GM18858 (cell line): Measurements from ENCODE around the gene SARS1.
A peak's percentile ranks its signal among the peaks of the same experiment; 100 is the strongest.

Source experiments
- ATAC-seq: cut with Tn5 transposase; IDR thresholded peaks from one replicate; pipeline ENCODE4 v1.9.1; 2021; ENCODE audit not compliant: unreplicated experiment

Gene SARS1

DNA sequence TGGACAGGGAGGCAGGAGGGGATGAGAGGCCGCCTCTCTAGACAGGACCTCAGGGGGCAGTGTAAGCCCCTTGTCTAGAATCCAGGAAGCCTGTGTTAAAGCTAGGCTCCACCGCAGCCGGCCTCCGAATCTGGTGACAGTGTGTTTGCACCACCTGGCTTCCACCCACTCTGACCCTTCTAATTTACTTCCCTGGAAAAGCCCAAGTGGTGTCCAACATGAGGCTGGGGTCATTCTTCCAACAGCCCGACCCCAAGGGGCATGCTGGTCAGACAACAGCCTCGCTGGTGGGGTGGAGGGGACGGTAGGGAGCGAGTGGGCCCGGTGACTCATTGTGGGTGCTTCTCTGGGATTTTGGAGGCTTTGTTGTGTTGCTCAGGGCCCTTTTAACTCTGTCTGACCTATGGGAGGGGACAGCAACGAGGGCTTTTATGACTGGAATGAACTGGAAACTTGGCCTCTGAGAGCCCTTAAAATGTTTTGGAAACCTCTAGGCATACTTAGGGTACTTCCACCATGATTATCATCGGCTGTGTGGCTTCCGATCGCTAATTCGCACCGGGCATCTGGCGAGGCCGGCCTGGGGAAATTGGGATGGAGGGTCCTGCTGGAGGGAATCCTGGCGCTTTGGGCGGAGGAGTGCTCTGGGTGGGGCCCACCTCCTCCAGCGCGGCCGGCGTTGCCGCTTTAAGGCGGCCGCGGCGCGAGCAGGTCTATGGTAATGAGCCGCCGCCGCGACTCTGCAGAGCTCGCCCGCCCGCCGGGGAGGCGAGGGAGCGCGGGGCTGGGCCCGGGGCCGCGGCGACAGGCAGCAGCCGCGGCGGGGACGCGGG lies 35.3 kb downstream of the SARS1 start, which contains the start of gene CELSR2:
TSS of gene CELSR2 (plus strand) at position 743 of the 833 bp plus-strand sequence. CDS start 541 bp downstream, outside the sequence.
- ATAC-seq = peak; percentile 66

DNA sequence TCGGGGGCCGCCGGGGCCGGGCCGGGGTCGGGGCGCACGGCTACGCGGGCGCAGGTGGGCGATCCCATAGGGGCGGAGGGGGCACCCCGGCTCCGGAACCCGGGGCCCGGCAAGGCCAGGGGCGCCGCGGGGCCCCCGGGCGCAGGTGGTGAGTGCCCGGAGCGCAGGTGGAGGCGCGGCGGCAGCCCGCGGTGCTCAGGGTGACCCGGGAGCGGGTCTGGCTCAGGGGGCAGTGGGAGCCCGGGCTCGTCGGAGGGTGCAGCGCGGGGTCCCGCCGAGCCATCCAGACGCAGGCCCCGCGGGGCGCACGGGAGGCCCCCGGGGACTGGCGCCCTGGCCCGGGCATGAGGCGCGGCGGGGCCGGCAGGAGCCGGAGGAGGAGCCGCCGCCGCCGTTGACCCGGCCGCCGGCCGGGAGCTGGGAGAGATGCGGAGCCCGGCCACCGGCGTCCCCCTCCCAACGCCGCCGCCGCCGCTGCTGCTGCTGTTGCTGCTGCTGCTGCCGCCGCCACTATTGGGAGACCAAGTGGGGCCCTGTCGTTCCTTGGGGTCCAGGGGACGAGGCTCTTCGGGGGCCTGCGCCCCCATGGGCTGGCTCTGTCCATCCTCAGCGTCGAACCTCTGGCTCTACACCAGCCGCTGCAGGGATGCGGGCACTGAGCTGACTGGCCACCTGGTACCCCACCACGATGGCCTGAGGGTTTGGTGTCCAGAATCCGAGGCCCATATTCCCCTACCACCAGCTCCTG lies 36.1 kb downstream of the SARS1 start:
- ATAC-seq = peak; percentile 25

DNA sequence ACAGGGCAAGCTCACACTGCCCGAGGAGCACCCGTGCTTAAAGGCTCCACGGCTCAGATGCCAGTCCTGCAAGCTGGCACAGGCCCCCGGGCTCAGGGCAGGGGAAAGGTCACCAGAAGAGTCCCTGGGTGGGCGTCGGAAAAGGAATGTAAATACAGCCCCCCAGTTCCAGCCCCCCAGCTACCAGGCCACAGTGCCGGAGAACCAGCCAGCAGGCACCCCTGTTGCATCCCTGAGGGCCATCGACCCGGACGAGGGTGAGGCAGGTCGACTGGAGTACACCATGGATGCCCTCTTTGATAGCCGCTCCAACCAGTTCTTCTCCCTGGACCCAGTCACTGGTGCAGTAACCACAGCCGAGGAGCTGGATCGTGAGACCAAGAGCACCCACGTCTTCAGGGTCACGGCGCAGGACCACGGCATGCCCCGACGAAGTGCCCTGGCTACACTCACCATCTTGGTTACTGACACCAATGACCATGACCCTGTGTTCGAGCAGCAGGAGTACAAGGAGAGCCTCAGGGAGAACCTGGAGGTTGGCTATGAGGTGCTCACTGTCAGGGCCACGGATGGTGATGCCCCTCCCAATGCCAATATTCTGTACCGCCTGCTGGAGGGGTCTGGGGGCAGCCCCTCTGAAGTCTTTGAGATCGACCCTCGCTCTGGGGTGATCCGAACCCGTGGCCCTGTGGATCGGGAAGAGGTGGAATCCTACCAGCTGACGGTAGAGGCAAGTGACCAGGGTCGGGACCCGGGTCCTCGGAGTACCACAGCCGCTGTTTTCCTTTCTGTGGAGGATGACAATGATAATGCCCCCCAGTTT lies 36.9 kb downstream of the SARS1 start:
- no peak for ATAC-seq

DNA sequence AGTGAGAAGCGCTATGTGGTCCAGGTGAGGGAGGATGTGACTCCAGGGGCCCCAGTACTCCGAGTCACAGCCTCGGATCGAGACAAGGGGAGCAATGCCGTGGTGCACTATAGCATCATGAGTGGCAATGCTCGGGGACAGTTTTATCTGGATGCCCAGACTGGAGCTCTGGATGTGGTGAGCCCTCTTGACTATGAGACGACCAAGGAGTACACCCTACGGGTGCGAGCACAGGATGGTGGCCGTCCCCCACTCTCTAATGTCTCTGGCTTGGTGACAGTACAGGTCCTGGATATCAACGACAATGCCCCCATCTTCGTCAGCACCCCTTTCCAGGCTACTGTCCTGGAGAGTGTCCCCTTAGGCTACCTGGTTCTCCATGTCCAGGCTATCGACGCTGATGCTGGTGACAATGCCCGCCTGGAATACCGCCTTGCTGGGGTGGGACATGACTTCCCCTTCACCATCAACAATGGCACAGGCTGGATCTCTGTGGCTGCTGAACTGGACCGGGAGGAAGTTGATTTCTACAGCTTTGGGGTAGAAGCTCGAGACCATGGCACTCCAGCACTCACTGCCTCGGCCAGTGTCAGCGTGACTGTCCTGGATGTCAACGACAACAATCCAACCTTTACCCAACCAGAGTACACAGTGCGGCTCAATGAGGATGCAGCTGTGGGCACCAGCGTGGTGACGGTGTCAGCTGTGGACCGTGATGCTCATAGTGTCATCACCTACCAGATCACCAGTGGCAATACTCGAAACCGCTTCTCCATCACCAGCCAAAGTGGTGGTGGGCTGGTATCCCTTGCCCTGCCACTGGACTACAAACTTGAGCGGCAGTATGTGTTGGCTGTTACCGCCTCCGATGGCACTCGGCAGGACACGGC lies 37.8 kb downstream of the SARS1 start:
- no peak for ATAC-seq

DNA sequence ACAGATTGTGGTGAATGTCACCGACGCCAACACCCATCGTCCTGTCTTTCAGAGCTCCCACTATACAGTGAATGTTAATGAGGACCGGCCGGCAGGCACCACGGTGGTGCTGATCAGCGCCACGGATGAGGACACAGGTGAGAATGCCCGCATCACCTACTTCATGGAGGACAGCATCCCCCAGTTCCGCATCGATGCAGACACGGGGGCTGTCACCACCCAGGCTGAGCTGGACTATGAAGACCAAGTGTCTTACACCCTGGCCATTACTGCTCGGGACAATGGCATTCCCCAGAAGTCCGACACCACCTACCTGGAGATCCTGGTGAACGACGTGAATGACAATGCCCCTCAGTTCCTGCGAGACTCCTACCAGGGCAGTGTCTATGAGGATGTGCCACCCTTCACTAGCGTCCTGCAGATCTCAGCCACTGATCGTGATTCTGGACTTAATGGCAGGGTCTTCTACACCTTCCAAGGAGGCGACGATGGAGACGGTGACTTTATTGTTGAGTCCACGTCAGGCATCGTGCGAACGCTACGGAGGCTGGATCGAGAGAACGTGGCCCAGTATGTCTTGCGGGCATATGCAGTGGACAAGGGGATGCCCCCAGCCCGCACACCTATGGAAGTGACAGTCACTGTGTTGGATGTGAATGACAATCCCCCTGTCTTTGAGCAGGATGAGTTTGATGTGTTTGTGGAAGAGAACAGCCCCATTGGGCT lies 38.6 kb downstream of the SARS1 start:
- no peak for ATAC-seq

DNA sequence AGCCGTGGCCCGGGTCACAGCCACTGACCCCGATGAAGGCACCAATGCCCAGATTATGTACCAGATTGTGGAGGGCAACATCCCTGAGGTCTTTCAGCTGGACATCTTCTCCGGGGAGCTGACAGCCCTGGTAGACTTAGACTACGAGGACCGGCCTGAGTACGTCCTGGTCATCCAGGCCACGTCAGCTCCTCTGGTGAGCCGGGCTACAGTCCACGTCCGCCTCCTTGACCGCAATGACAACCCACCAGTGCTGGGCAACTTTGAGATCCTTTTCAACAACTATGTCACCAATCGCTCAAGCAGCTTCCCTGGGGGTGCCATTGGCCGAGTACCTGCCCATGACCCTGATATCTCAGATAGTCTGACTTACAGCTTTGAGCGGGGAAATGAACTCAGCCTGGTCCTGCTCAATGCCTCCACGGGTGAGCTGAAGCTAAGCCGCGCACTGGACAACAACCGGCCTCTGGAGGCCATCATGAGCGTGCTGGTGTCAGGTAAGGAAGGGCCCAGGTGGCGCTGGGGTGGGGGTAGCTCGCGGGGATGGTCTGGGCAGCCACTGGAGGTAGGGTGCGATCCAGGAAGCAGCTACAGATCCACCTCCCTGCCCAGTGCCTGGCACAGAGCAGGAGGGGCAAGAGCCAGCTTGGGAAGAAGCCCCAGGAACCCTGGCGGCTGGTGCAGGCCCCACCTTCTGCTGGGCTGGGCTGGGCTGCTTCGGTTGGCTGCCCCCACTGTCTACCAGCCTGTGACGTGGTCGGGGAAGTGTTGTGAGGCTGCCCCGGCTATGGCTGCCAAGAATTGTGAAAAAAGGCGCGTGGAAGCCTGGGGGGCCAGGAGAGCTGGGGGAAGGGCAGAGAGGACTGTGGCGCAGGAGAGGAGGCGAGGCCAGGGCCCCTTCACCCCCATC lies 39.4 kb downstream of the SARS1 start:
- ATAC-seq = no peak

DNA sequence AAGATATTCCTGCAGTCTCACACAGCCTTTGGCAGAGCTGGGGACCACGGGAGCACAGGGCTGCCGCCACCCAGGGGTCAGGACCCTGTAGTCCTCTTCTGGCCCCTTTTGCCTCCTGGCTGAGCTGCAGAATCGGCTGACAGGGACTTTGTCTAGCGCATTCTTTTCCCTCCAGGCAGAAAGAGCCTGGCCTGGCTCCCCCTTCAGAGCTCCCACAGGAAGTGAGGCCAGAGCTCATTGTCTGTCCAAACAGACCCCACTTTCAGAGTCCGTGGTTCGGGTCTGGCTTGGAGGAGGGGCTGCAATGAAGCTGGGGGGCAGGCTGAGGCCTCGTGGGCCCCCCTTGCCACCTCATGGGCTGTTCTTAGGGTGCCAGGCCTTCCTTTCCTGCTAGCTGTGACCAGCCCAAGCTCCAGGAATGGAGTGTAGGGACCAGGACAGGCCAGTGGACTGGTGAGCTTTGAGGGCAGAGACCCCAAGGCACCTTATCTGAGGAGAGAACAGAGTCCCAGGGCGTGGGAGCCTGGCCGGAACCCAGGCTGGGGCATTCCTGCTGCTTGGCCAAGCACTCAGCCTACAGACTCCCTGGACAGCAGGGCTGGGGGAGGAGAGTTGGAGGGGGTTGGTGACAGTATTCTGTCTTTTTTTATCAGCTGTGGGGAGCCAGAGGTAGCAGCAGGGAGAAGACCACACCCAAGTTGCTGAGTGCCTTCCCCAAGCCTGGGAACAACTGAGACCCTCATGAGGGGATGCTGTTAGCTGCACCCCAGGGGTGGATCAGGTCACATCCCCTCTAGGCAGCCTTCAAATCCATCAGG lies 40.3 kb downstream of the SARS1 start:
- ATAC-seq = no peak

DNA sequence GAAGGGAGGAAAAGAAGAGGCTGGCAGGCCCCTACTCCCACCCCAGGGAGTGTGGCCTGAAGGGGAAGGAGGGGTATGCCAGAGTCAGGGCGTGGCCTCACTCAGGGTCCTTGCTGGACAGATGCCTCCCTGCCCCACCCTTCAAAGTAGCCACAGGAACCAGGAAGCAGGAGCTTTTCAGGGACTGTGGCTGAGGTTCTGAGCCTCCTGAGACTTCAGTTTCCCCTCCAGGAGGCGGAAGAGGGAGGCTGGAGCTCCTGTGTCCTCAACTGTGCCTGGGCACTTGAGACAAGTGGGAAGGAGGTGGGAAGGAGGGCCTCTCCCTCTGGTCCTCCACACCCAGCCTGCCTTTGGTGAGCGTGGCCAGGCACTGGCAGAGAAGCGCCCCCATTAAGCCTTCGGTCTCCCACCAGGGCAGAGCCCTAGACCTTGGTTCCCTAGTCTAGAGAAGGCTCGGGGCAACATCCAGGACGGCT lies 40.9 kb downstream of the SARS1 start:
- no peak for ATAC-seq

DNA sequence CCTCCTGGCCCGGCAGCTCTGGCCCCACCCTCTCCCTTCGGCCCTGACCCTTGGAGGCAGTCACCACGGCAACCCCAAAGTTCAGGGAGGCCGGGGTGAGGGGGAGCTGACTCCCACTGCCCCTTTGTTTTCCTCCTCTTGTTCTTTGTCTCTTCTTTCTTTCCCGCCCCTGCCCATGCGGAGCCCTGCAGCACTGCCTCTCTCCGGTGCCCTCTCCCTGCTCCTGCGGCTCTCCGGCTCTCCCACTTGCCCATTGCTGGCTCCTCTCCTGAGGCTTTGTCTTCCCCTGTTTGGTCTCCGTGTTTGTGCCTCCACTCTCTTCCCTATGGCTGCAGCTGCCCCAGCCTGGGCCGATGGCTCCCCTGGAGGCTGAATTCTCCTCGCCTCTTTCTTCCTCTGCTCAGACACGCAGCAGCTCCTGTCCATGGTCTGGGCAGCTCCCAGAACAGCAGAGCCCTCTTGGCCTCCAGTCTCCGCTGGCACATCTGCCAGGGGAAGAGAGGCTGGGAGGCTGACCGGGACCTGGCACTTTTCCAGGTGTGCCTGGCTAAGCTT lies 41.5 kb downstream of the SARS1 start:
- ATAC-seq = no peak

DNA sequence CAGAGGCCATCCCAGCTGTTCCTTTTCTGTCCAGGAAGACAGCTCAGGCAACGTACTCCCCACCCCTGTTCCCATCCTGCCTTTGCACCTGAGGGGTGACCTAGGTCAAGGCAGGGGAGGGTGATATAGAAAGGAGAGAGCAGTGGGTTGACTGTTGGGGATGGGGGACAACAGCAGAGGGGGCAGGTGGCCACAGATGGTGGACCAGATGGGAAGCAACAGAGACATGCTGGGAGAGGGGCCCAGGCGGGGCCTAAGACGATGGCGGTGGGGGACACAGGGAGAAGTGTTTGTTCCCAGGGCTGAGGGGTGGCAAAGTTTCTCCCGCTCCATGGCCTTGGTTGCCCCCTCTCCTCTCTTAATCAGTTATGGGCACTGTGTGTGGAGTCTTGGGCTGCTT lies 42.0 kb downstream of the SARS1 start:
- ATAC-seq = no peak

DNA sequence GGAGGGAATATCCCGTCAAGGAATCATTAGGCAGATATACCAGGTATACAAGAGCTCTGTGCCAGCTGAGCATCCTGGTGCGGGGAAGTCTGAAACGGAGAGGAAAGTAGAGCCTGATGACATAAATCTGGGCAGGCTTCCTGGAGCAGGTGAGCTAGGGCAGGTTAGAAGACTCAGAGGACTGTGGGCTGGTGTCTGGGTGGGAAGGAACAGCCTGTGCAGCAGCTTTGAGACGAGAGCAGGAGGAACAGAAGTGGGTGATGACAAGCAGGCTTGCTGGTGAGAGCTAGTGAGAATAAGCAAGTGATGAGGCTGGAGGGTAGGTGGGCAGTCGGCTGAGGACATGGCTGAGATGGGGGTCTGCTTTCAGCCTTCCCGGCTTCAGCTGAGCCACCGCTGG lies 42.4 kb downstream of the SARS1 start:
- ATAC-seq = no peak

DNA sequence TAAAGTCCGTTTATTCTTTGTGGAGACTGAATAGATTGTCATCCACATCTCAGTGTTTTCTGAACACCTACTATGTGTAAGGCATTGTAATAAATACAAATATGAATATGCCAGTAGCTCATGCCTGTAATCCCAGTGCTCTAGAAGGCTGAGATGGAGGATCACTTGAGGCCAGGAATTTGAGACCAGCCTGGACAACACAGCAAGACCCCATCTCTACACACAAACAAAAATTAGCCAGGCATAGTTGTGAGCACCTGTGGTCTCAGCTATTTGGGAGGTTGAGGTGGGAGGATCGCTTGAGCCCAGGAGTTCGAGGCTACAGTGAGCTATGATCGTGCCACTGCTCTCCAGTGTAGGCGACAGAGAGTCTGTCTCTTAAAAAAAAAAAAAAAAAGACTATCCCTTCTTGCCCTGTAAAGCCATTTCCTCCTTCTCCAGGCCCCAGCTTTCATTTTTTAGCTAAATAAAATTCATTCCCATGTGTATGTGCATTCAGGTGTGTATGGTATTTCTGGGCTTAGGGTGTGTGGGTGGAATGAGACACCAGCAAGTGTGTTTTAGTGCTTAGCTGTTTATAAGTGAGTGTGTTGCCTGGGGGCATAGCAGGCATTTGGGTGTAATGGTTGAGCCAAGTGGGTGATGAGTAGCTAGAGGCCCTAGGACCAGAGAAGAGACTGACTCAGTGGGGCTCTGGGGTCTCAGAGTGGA lies 43.4 kb downstream of the SARS1 start:
- no peak for ATAC-seq

DNA sequence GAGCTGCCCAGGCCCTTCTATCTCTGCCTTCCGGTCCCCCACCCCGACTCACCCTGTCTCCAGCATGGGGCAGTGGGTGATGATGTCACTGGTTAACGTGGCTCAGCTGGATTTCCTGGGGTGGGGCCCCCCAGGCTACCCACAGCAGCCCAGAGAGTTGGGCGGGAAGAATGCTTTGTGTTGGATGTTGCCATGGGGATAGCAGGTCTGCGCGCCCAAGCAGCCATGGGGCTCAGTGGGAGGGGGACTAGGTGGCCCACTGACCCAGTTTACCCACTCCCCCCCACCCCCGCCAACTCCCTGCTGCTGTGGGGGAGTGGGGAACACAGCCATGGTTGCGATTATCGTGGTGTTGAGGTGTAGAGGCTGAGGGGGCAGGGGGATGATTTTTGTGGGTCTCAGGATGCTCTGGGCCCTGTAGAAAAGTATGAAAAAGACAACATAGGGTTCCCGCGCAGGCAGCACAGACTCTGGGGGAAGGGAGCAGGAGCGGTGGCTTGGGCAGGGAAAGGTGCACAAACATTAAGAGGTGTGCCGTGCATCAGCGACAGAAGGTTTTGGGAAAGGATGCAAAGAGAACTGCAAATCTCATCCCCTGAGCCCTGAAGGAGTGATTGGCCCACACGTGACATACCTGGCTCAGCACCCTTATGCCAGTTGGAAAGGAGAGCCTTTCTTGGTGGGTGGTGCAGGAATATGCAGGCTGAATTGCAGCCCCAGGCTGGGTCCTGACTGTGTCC lies 44.1 kb downstream of the SARS1 start:
- no peak for ATAC-seq

DNA sequence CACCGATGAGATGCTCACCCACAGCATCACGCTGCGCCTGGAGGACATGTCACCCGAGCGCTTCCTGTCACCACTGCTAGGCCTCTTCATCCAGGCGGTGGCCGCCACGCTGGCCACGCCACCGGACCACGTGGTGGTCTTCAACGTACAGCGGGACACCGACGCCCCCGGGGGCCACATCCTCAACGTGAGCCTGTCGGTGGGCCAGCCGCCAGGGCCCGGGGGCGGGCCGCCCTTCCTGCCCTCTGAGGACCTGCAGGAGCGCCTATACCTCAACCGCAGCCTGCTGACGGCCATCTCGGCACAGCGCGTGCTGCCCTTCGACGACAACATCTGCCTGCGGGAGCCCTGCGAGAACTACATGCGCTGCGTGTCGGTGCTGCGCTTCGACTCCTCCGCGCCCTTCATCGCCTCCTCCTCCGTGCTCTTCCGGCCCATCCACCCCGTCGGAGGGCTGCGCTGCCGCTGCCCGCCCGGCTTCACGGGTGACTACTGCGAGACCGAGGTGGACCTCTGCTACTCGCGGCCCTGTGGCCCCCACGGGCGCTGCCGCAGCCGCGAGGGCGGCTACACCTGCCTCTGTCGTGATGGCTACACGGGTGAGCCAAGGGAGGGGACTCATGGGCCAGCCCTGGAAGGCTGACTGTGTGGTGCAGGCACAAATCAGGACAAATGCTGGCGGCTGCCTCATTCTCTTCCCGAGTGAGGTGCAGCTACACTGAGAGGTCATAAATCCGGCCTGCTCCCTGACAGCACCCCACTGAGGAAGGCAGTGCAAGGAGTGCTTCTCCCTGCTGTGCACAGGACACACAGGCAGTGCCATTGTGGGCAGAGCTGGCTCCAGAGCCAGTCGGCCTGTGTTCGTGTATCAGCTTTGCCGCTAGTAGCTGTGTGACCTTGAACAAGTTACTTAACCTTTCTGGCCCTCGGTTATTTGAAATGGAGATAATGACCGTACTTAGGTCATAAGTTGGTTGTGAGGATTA lies 45.1 kb downstream of the SARS1 start:
- ATAC-seq = no peak
